Measurements from ENCODE around the gene USH2A.

- TF ChIP-seq CTCF (IDR thresholded peaks at IDR 0.05; ENCODE audit: borderline replicate concordance, extremely low read depth, low read length, poor library complexity, severe bottlenecking): no peak
- TF ChIP-seq EZH2 (IDR thresholded peaks at IDR 0.05; ENCODE audit: borderline replicate concordance, low read depth, low read length, severe bottlenecking): no peak
Measured at GRCh38 chr1:216356945-216357344, 66.3 kb downstream of the USH2A start.

Measured in DND-41 (cell line).